Measurements from ENCODE around the gene TMEM41B. TPM values are rescaled to one million over a fixed set of nuclear protein-coding genes. Genes with fewer than 3 reads are reported as not detected.

TMEM41B gene
- total RNA-seq, 4 donors from 2014 or later = 18.2 to 82.1 (median 72.6) TPM

DNA sequence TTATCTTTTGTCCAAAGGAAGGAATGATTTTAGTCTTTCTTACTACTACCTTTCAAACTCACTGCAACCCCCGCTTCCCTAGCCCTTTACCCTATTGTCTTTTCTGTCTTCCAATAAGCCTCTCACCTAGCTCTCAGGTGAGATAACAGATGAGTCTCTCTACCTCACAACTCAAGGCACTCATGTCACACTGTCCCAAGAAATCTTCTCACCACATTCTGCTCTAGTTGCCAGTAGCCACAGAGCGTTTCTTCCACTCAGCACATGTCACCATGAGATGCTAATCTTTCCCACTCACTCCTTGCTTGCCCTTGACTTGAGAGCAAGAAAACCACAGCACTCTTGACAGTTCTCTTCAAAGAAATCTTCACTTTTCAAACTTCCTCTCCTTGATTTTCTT is 32.7 kb upstream of the TMEM41B start:
- DNase-seq = no peak
- Histone ChIP-seq H3K4me1 (no peaks in the 10 kb centered on the region), H3K9me3 (no peaks in the 10 kb centered on the region), H3K27ac (no peak overlapping the region), H3K4me3 (no peak overlapping the region), H3K36me3 (no peaks in the 10 kb centered on the region), H3K27me3 (no peaks in the 10 kb centered on the region)
- no peak for TF ChIP-seq POLR2A (IDR thresholded peaks at IDR 0.05)
- TF ChIP-seq, protein P1, sequence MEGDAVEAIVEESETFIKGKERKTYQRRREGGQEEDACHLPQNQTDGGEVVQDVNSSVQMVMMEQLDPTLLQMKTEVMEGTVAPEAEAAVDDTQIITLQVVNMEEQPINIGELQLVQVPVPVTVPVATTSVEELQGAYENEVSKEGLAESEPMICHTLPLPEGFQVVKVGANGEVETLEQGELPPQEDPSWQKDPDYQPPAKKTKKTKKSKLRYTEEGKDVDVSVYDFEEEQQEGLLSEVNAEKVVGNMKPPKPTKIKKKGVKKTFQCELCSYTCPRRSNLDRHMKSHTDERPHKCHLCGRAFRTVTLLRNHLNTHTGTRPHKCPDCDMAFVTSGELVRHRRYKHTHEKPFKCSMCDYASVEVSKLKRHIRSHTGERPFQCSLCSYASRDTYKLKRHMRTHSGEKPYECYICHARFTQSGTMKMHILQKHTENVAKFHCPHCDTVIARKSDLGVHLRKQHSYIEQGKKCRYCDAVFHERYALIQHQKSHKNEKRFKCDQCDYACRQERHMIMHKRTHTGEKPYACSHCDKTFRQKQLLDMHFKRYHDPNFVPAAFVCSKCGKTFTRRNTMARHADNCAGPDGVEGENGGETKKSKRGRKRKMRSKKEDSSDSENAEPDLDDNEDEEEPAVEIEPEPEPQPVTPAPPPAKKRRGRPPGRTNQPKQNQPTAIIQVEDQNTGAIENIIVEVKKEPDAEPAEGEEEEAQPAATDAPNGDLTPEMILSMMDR (IDR thresholded peaks at IDR 0.05) = no peak

DNA sequence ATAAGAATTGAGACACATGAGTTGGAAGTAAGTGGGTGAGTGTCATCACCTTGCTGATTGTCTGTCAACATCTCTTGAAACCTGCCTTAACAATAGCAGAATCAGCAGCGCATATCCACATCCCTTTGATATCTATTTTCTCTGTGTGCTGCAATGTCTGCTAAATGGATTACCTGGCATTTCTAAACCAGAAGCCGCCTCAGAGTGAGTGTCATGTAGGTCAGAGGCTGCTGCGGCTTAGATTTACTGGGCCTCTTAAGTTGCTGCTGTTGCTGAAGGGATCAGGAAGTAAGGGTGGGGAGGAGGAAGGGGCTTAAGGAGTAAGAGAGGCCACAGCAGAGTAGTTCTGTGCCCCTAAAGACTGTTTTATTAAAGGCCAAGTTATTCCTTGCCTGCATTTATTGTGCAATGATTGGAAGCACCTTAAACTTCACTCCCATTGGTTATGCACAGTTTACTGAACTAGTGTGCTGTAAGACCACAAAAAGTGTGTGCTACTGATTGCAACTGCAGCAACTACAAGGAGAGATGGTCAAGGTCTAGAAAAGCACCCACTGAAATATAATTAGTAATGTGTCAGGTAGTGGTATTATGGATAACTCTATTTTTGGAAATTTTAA is 29.8 kb upstream of the TMEM41B start:
- H3K9me3 ChIP-seq = no peaks in the 10 kb centered on the region
- H3K36me3 ChIP-seq = no peaks in the 10 kb centered on the region
- H3K4me3 ChIP-seq = no peak overlapping the region
- no peak overlapping the region for H3K27ac ChIP-seq
- H3K27me3 ChIP-seq = no peaks in the 10 kb centered on the region
- no peaks in the 10 kb centered on the region for H3K4me1 ChIP-seq
- no peak for DNase-seq
- no peak for TF ChIP-seq POLR2A (IDR thresholded peaks at IDR 0.05)
- TF ChIP-seq, protein P1 (IDR thresholded peaks at IDR 0.05) = no peak

DNA sequence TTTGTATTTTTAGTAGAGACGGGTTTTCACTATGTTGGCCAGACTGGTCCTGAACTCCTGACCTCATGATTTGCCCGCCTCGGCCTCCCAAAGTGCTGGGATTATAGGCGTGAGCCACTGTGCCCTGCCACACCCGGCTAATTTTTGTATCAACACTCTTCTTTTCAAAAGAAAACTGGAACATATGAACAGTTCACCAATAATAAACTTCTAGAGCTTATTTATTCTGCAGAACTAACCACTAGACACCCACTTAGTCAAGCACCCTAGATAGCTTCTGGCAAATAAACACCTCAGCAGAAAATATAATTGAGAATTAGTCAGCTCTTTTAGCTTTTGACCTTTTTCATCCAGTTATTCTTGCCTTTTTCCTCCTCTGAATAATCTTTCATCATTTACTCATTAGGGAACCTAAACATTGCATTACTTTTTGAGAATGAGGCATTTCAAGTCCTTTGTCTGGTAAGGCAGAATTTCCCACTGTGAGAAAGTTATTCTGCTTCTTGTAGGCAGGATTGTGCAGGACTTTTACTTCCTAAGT is 27.3 kb upstream of the TMEM41B start:
- Histone ChIP-seq H3K9me3 (no peaks in the 10 kb centered on the region), H3K27ac (no peak overlapping the region), H3K36me3 (no peaks in the 10 kb centered on the region), H3K4me1 (no peaks in the 10 kb centered on the region), H3K27me3 (no peaks in the 10 kb centered on the region), H3K4me3 (no peak overlapping the region)
- no peak for TF ChIP-seq POLR2A (IDR thresholded peaks at IDR 0.05)
- TF ChIP-seq, protein P1 (IDR thresholded peaks at IDR 0.05) = no peak
- DNase-seq = no peak

DNA sequence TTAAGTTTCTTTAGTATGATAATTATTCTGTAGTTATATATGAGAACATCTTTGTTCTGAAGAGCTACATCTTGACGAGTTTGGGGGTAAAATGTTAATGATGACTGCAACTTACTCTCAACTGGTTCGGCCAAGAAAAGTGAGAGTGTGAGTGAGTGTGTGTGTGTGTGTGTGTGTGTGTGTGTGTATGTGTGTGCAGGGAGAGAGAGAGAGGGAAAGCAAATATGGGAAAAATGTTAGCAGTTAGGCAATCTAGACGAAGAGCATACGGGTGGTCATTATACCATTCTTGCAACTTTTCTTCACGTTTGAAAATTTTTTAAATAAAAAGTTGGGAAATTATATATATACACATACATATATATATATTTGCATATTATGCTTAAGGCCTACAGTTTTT is 18.3 kb upstream of the TMEM41B start:
- H3K9me3 ChIP-seq = no peaks in the 10 kb centered on the region
- H3K36me3 ChIP-seq = no peaks in the 10 kb centered on the region
- no peaks in the 10 kb centered on the region for H3K27me3 ChIP-seq
- DNase-seq = no peak
- no peak overlapping the region for H3K27ac ChIP-seq
- H3K4me1 ChIP-seq = no peaks in the 10 kb centered on the region
- TF ChIP-seq, protein P1 (IDR thresholded peaks at IDR 0.05) = no peak
- H3K4me3 ChIP-seq = no peak overlapping the region

DNA sequence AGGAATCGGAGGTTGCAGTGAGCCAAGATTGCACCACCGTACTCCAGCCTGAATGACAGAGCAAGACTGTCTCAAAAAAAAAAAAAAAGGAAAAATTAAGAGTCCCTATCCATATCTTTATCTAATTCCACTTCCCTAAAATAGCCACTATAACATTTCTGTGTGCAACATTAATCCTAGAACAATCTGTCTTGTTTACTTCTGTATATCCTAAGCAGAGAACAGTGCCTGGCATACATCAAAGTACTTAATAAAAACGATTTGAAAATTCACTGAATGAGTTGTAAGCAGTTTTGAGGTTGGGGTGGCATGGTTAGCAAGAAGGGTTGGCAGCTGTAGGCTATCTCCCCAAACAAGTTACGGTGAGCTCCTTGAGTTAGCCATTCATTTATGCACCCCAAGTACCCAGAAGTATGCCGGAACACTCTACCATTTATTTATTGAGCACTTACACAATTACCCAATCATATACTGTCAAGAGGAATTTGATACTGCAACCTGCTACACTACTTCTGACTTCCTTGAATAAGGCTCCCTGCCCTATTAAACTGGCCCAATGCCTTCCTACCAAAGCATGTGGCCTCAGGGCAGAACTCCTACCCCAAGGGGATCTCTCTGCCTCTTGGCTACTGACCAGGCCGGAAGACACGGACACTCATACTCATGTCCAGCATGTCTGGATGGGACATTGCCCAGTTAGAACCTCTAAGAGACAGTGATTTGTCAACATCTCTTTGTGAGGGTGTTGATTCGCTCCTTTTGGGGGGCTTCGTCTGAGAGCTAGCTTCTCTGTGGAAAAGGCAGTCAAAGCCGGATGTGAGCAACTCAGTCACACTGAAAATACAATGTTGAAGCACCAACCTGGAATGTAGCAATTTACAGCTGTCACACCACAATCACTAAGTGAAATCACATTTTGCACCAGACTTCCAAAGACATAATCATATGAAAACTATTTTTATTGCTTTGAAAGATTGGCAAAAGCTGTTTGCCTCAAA is 16.3 kb upstream of the TMEM41B start:
- no peaks in the 10 kb centered on the region for H3K9me3 ChIP-seq
- H3K27me3 ChIP-seq = no peaks in the 10 kb centered on the region
- no peaks in the 10 kb centered on the region for H3K36me3 ChIP-seq
- no peak for DNase-seq
- no peak overlapping the region for H3K4me3 ChIP-seq
- H3K4me1 ChIP-seq = no peaks in the 10 kb centered on the region
- TF ChIP-seq, protein P1 (IDR thresholded peaks at IDR 0.05) = no peak
- TF ChIP-seq POLR2A (IDR thresholded peaks at IDR 0.05) = no peak
- H3K27ac ChIP-seq = no peak overlapping the region

Measured in Peyer's patch (tissue), 4 donors.